A673 (cell line): Measurements from ENCODE around the gene HSD11B1L. TPM values are rescaled to one million over a fixed set of nuclear protein-coding genes. Genes with fewer than 3 reads are reported as not detected.
"Not testable (repeated sequence)": the region's sequence is repeated elsewhere in the genome, so short reads cannot be mapped to it uniquely, and the experiment has no call there.

Experiments used
- BruUV-seq: library from RNA; stranded (reverse); fragments of 400-500 nt; replicated peaks from 2 replicates; lab custom pipeline; 2021; lab: Mats Ljungman, UMichigan
- CTCF ChIA-PET: fragments of 300-600 bp; sonication (Branson Sonifier 250); formaldehyde crosslinking; loops from one replicate; lab custom pipeline; 2022; ENCODE audit warnings: antibody characterized with exemption; lab: Charles Lee
- POLR2A ChIA-PET: fragments of 300-600 bp; sonication (Branson Sonifier 250); formaldehyde crosslinking; loops from one replicate; lab custom pipeline; 2022; ENCODE audit warnings: antibody characterized with exemption; ENCODE audit not compliant: low non-redundant PET; lab: Charles Lee
- DNase-seq: peaks from one replicate; pipeline ENCODE4 v3.0.0-alpha.2; 2015; ENCODE audit warnings: low spot score
- H3K27ac ChIP-seq: fragments of 200-600 bp; sonication (generic); 2 replicates; pipeline ENCODE4 v1.5.1; 2016; ENCODE audit warnings: mixed run types, low read depth, mild to moderate bottlenecking, mixed read lengths, antibody characterized with exemption, low read length; ENCODE audit not compliant: poor library complexity, severe bottlenecking
- H3K27me3 ChIP-seq: fragments of 200-600 bp; sonication (generic); replicated peaks from 2 replicates; pipeline ENCODE4 v1.6.1; 2017; ENCODE audit warnings: mixed run types, low read depth, mild to moderate bottlenecking, mixed read lengths, antibody characterized with exemption, low read length; ENCODE audit not compliant: insufficient read depth, poor library complexity
- H3K36me3 ChIP-seq: fragments of 200-600 bp; sonication (generic); 2 replicates; pipeline ENCODE4 v1.6.1; 2016; ENCODE audit warnings: mixed run types, mild to moderate bottlenecking, mixed read lengths, antibody characterized with exemption, low read length; ENCODE audit not compliant: insufficient read depth, poor library complexity, severe bottlenecking
- H3K4me1 ChIP-seq: fragments of 200-600 bp; sonication (generic); 2 replicates; pipeline ENCODE4 v1.6.1; 2017; ENCODE audit warnings: mixed run types, mild to moderate bottlenecking, mixed read lengths, antibody characterized with exemption, low read length; ENCODE audit not compliant: insufficient read depth, poor library complexity, severe bottlenecking
- H3K4me3 ChIP-seq: fragments of 200-600 bp; sonication (generic); 2 replicates; pipeline ENCODE4 v1.5.1; 2016; ENCODE audit warnings: low read depth, mixed run types, mild to moderate bottlenecking, mixed read lengths, low read length; ENCODE audit not compliant: poor library complexity, severe bottlenecking
- H3K9me3 ChIP-seq: fragments of 200-600 bp; sonication (generic); 2 replicates; pipeline ENCODE4 v1.6.1; 2016; ENCODE audit warnings: mixed run types, low read depth, mild to moderate bottlenecking, mixed read lengths, antibody characterized with exemption, low read length; ENCODE audit not compliant: poor library complexity, severe bottlenecking
- CTCF ChIP-seq: fragments of 300-800, 200-600 bp; sonication (generic); conservative IDR thresholded peaks from 2 replicates; pipeline ENCODE4 v1.5.1; 2017; ENCODE audit warnings: low read depth, mild to moderate bottlenecking, antibody characterized with exemption, low read length, moderate library complexity, mixed read lengths
- EZH2 ChIP-seq: fragments of 200-600 bp; sonication (generic); IDR thresholded peaks from 2 replicates; pipeline ENCODE4 v1.6.1; 2017; ENCODE audit warnings: borderline replicate concordance, low read depth, mild to moderate bottlenecking, mixed read lengths, antibody characterized with exemption, low read length; ENCODE audit not compliant: poor library complexity, severe bottlenecking
- intact Hi-C: fragments of 100-400 bp; cut with micrococcal nuclease; formaldehyde crosslinking; loops from one replicate; pipeline ENCODE4 v1.10.0; 2022; ENCODE audit not compliant: unreplicated experiment
- total RNA-seq: library from RNA; stranded (reverse); gene quantifications from 2 replicates; pipeline ENCODE4 v1.2.3, GENCODE V29; 2021

HSD11B1L gene
- total RNA-seq, 1 experiment from 2014 or later, result 5.7 TPM

- ChIA-PET POLR2A (no interaction called here), CTCF (interaction anchor here (0.6 kb wide), 1 partner anchor 757 kb away, joined by 6 read pairs; no protein-coding TSS in a partner anchor)
- DNase-seq, result no peak
- Histone ChIP-seq H3K36me3 (peaks cover 3% of the 10 kb centered on the region), H3K27ac (no peak overlapping the region), H3K4me1 (no peaks in the 10 kb centered on the region), H3K27me3 (no peaks in the 10 kb centered on the region), H3K9me3 (no peaks in the 10 kb centered on the region), H3K4me3 (peak overlapping the region; percentile 64)
- intact Hi-C loops, result no loop called here
- BruUV-seq, result no TSS peak
- TF ChIP-seq CTCF (no peak), EZH2 (no peak)
These were observed 5.5 kb downstream of the HSD11B1L start for GRCh38 chr19:5686326-5686646.

DNA sequence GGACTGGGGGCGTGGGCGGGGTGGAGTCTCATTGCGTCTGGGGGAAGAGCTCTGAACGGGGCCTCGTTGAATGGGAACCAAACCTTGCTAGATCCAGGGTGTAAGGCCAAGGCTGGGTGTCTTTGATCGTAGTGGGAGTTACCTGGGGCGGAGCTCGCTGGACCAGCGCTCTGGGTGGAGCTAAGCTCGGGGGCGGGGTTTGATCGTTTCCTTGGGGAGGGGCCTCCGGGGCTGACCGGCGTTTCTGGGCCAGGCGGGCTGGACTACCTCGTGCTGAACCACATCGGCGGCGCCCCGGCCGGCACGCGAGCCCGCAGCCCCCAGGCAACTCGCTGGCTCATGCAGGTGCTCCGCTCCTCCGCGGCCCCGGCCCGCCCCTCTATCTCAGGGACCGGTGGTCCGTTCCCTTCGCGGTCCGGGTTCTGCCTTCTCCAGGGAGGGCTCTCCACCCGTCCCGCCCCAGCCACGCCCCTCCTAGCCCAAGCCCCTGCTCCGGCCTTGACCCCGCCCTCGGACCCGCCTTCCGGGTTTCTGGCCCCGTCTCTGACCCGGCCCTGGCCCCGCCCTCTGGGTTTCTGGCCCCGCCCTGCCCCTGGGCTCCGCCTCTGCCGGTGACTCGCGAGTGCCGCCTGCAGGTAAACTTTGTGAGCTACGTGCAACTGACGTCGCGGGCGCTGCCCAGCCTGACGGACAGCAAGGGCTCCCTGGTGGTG, 6.0 kb downstream of the HSD11B1L start:
- no TSS peak for BruUV-seq
- Histone ChIP-seq H3K4me1 (peaks cover 3% of the 10 kb centered on the region), H3K9me3 (no peaks in the 10 kb centered on the region), H3K27ac (peak overlapping the region; percentile 58), H3K4me3 (peak overlapping the region; percentile 64), H3K27me3 (no peaks in the 10 kb centered on the region), H3K36me3 (peaks cover 8% of the 10 kb centered on the region)
- ChIA-PET CTCF (interaction anchor here (0.6 to 0.8 kb wide), 7 partner anchors 19 to 539 kb away, joined by 3 to 17 read pairs (median 7); partner anchors contain the start of gene TINCR), POLR2A (interaction anchor here (0.6 to 0.8 kb wide), 2 partner anchors 25 to 1599 kb away, joined by 3 to 4 read pairs; no protein-coding TSS in a partner anchor)
- DNase-seq, result peak; percentile 92
- peak; percentile 96 for TF ChIP-seq CTCF
- TF ChIP-seq EZH2, result no peak
- intact Hi-C loops, result no loop called here

DNA sequence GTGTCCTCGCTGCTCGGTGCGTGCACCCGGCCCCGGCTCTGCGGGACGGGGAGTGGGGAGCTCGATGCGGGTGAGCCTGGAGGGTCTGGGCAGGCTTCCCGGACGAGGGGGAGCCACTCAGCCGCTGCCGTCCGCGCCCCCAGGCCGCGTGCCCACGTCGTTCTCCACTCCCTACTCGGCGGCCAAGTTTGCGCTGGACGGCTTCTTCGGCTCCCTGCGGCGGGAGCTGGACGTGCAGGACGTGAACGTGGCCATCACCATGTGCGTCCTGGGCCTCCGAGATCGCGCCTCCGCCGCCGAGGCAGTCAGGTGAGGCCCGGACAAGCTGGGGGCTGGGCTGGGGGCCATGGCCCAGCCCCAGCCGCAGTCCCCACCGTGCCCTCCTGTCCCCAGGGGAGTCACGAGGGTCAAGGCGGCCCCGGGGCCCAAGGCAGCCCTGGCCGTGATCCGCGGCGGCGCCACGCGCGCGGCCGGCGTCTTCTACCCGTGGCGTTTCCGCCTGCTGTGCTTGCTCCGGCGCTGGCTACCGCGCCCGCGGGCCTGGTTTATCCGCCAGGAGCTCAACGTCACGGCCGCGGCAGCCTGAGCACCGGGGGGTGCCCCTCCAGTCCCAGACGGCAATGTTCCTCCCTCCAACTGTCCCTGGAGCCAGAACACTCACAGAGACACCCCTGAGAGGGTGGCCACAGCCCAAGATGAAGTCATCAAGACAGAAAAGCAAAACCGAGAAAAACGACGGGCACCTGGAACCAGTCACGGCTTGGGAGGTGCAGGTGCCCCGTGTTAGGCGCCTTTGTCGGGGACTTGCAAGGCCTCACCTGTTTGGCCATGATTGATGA, 6.8 kb downstream of the HSD11B1L start:
- CTCF ChIA-PET, result interaction anchor here (0.6 to 0.8 kb wide), 7 partner anchors 20 to 539 kb away, joined by 3 to 17 read pairs (median 7); partner anchors contain the start of gene TINCR
- no peaks in the 10 kb centered on the region for H3K9me3 ChIP-seq
- DNase-seq, result no peak
- H3K27ac ChIP-seq, result peak overlapping the region; percentile 58
- peak overlapping the region; percentile 64 for H3K4me3 ChIP-seq
- peaks cover 16% of the 10 kb centered on the region for H3K36me3 ChIP-seq
- no peaks in the 10 kb centered on the region for H3K27me3 ChIP-seq
- intact Hi-C loops, result no loop called here
- peaks cover 8% of the 10 kb centered on the region for H3K4me1 ChIP-seq
- TF ChIP-seq EZH2 (no peak), CTCF (no peak; the same call in 1 of the 2 replicates)
- BruUV-seq, result no TSS peak
- POLR2A ChIA-PET, result interaction anchor here (0.6 to 0.8 kb wide), 3 partner anchors 20 to 1600 kb away, joined by 3 to 4 read pairs (median 4); no protein-coding TSS in a partner anchor

GRCh38 chr19:5688262-5688881, 7.5 kb downstream of the HSD11B1L start:
- ChIA-PET POLR2A (interaction anchor here (0.6 kb wide), 1 partner anchor 20 kb away, joined by 4 read pairs; no protein-coding TSS in a partner anchor), CTCF (interaction anchor here (0.5 kb wide), 1 partner anchor 115 kb away, joined by 3 read pairs; no protein-coding TSS in a partner anchor)
- H3K36me3 ChIP-seq, result peaks cover 23% of the 10 kb centered on the region
- H3K27me3 ChIP-seq, BruUV-seq, H3K9me3 ChIP-seq, DNase-seq, H3K4me3 ChIP-seq, H3K27ac ChIP-seq, intact Hi-C loops, H3K4me1 ChIP-seq: not testable (repeated sequence)
